Measurements from ENCODE around the gene VPS39.

Gene VPS39

GRCh38 chr15:42144841-42145375, 63.2 kb downstream of the VPS39 start:
- no peak for DNase-seq

DNA sequence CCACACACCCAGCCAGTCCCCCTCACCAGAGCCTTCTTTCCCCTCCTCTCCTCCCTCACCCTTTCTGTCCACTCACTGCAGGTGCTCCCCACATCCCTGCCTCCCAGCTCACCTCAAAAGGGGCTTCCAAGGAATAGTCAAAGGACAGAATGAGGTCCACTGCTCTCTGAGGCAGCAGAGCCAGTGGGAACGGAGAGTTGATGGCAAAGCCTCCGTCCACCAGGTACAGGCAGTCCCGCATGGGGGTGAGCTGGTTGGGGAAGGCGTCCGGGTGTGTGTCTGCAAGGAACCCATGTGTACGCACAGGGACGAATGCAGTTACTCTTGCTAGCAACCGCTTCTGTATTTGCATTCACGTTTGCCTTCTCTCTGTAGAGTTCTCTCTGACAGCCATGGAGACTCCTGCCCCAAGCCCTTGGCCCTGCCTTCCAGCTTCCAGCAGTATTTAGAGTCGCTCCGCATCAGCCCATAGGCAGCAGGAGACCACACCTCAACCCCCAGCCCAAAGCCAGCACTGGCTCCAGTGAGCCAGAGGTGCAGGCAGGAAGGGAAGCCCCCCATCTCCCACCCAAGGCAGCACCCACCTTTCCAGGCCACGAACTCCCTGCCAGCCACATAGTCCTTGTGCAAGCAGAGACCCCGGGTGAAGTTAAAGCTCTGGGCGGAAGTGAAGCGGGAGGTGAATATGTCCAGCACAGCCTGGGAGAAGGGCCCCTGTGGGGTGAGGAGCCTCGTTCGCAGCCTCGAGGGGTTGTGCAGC, 64.1 kb downstream of the VPS39 start:
- DNase-seq: no peak

- no peak for DNase-seq
Measured at GRCh38 chr15:42143356-42143755, 64.7 kb downstream of the VPS39 start.

DNA sequence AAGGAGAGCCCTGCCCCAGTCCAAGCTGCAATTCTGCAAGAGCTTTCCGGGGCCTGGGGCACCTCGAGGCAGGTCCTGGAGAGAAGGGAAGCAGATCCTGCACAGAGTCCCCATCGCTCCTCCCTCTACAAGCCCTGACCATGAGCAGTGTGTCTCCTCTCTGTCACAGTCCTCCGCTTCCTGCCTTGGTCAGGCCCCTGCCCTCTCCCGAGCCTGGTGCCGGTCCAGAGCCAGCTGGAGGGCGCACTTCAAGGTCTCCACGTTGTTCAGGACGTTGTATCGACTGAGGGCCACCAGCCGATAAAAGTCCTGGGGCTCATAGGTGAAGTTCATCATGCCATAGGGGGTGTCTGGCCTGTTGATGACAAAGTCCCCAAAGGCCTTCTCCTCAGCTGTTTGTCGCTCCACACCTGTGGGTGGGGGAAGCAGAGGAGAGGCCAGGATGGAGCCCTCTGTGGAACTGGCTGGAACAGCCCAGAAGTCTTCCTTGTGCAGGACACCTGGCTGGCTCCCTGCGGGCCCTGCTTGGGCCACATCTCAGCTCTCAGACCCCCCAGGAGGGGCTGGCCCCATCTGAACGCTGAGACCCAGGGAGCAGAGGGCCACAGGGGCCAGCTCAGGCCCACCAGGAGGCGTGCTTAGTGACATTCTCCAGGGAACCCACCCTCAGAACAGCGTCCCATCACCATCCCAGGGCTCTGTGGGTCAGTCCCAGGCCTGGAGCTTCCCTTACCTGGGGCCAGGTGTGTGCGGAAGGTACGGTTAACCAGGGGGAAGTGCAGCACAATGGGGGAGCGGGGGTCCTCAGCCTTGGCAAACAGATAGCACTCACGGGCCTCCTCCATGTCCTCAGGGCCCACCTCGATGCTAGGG, 66.1 kb downstream of the VPS39 start:
- DNase-seq: no peak

DNA sequence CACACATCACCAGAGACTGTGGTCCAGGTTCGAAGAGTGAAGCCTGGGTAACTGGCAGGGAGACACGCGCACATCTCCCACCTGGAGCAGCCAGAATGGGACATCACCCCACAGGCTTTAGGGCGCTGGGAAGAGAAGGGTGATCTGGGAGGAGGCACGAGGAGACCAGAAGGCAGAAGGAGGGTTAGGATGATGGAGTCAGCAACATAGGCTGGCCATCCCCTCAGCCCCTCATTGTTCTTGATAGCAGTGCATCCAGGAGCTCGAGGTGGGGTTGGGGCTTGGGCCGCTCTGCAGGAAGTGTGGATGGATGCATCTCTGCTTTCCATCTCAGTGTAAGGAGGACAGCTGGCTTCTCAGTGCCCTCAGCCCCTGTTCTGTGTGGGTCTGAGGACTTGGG, 66.9 kb downstream of the VPS39 start:
- no peak for DNase-seq

- no peak for DNase-seq
Measured at GRCh38 chr15:42140383-42141070, 67.6 kb downstream of the VPS39 start.

GRCh38 chr15:42139596-42139995, 68.5 kb downstream of the VPS39 start:
- no peak for DNase-seq

DNA sequence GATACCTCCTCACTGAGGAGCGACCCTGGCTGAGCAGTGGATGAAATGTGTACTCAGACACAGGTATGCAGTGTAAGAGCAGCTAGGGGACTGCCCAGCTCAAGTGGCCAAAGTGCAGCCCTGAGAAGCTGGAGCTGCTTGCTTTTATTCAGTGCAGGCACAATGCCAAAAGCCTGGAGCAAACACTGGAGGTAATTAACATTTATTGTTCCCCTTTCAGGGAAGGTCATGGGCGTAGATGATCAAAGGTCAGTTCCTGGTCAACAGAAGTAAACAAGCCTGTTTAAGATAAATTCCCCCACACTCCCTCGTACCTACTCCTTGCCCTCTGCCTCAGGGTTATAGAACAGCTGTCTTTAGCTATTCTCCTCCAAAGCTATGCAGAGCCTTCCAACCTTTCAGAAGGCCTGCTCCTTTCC, 69.1 kb downstream of the VPS39 start:
- no peak for DNase-seq

GRCh38 chr15:42138411-42138810, 69.7 kb downstream of the VPS39 start:
- DNase-seq: no peak

- peak; percentile 15 for DNase-seq
Measured at GRCh38 chr15:42137461-42138261, 70.4 kb downstream of the VPS39 start.

DNA sequence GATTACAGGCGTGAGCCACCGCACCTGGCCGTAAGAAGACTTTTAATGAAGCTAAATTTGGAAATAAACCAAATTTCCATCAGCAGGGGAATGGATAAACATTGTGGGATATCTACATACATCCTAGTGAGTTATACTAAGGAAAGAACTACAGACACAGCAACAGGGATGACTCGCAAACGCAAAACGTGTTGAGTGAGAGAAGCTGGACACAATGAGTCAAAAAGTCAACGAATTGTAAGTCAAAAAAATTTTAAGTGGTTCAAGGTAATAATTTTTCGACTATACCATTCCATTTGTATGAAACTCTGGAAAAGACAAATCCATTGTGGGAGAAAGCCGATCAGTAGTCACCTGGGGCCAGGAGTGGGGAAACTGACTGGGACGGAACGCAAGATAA, 71.6 kb downstream of the VPS39 start:
- no peak for DNase-seq

GRCh38 chr15:42135351-42135750, 72.8 kb downstream of the VPS39 start:
- no peak for DNase-seq

DNA sequence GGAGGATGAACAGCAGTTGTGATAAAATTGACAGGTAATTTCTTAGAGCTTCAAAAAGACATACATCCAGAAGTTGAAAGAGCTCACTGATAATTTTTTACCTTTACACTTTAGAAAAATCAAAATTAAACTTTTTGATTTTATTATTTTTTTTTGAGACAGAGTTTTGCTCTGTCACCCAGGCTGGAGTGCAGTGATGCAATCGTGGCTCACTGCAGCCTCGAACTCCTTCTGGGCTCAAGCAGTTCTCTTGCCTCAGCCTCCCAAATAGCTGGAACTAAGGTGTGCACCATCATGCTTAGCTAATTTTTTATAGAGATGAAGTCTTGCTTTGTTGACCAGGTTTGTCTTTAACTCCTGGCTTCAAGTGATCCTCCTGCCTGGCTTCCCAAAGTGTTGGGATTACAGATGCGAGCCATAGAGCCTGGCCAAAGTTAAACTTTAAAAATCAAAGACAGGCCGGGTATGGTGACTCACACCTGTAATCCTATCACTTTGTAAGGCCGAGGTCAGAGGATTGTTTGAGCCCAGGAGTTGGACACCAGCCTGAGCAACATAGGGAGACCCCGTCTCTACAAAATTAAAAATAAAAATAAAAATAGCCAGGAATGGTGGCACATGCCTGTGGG, 73.4 kb downstream of the VPS39 start:
- DNase-seq: peak; percentile 24

DNA sequence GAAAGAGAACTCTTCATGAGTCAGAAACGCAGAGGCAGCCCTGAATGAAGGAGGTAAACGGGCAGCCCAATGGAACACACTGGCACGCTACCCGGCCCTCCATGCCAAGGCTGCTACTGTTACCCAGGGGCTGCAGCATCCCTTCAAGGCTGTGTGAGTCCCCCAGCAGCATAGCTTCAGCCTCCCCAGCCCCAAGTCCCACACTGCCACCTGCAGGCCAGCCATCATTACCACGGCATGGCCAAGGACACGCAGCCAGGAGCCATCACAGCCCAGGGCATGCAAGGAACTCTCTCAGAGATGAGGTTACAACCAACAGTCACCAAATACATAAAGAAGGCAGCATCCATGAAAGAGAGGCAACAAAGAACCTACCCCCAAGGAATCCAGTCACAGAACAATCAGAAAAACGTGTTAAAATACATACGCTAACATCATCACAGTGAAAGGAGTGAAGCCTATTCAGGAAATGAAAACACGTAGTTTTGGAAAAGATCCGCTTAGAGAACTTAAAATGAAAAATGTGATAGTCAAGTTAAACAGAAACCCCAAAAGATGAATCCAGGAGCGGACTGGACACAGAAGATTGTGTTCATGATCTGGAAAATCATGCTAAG, 74.1 kb downstream of the VPS39 start:
- peak; percentile 75 for DNase-seq

DNA sequence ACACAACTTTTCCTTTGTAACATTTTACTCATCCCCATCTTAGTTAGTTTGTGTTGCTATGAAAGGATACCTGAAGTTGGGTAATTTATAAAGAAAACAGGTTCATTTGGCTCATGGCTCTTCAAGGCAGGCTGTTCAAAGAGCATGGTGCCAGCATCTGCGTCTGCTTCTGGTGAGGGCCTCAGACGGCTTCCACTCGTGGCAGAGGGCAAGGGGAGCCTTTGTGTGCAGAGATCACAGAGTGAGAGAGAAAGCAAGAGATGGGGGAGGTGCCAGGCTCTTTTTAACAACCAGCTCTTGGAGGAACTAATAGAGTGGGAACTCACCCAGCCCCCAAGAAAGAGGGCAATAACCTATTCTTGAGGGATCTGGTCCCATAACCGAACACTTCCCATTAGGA, 74.7 kb downstream of the VPS39 start:
- no peak for DNase-seq

DNA sequence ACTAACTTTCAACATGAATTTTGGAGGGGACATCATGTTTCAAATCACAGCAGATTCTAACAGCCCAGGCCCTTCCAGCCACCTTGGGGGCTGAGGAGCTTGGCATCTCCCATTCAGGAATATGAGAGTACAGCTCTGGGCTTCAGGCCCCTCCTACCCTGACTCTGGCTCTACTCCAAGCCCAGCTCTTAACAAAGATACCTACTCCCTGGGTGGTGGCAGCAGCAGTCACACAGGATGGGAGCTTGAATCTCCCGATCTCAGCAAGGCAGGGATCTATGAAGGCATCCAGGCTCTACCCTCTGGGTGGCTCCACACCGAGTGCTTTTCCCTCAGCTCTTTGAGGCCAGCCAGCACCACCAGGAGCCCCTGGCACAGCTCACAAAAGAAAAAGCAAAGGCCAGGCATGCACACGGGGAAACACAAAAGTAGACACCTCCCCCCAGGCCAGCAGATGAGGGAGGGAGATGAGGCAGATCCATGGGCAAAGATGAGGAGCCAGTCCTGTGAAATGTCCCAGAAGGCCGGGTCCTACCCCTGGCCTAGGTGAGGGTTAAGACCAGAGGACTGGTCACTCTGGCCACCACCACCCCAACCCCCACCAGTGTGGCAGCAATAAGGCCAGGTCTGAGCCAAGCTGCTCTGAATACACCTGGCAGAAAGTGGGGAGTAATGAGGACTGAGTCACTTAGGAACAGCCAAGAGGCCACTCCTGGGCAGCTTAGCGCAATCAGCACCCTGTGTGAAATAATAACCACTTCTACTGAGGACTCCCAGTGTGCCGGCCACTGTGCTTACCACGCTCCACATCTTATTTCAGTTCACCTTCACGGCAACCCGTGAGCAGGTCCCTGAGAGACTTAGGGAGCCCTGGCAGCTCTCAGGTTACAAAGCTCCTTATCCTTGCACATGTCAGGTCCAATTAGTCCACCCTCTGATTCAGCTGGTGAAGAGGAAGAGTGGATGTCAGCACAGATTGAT, 76.0 kb downstream of the VPS39 start:
- DNase-seq: peak; percentile 35

GRCh38 chr15:42131006-42131405, 77.1 kb downstream of the VPS39 start:
- no peak for DNase-seq

- peak; percentile 45 for DNase-seq
Measured at GRCh38 chr15:42130246-42130986, 77.7 kb downstream of the VPS39 start.

GRCh38 chr15:42129364-42129763, 78.7 kb downstream of the VPS39 start:
- no peak for DNase-seq

Measured in activated CD8-positive, alpha-beta memory T cell treated with anti-CD3 and anti-CD28 coated beads for 24 hours (primary cell).